HG03064 (cell line): ENCODE results near the gene SCD5.

Source experiments
- ATAC-seq: cut with Tn5 transposase; IDR thresholded peaks from one replicate; pipeline ENCODE4 v1.9.1; 2021; ENCODE audit warnings: low read depth; ENCODE audit not compliant: unreplicated experiment

SCD5 gene

DNA sequence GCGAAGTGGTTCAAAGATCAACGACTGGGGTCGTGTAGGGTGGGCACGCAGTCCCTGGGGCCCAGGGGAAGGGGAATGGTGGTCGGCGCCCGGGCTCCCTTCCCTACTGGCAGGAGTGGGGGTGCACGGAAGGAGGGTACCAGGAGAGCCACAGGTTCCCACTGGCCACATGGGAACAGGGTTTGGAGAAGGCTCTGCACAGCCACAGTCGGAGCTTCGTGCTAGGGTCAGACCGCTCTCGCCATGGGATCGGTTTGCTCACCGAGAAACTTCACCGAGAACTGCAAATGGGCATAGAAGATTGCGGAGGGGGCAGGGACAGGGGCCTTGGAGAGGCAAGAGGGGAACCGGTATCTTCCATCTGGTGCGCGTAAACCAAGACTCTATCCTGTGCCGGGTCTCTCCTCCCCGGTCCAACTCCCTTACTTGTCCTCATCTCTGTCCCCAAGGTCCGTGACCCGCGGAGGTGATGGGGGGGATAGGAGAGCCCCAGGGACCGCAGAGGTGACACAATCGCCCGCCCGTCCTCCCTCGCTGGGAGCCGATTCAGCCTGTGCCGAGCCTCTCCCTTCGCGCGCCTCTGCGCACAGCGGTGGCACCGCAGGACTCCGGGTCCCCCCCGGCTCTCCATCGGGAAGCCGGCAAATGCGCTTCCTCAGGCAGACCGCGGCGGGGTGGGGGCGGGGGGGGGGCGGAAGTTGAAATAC is 1.0 kb downstream of the SCD5 start:
- peak; percentile 9 for ATAC-seq

DNA sequence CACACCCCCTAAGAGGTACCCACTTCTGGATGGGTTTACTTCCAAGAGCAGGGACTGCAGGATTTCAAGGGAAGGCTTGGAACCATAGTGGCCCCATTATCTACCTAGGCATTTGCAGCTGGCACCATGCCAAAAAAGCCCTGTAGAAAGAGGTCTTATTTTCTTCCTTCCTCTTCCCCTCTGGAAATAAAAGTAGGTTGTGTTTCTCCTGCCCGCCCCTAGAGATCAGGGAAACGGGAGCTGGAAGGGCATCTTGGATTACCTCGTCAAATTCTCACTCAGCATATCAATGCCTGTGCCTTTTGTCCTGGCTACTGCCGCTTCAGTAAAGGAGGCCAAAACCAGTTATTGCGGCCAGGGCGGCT is 1.6 kb downstream of the SCD5 start:
- no peak for ATAC-seq

GRCh38 chr4:82792912-82793649 is 5.5 kb downstream of the SCD5 start:
- no peak for ATAC-seq

GRCh38 chr4:82791179-82791578 is 7.4 kb downstream of the SCD5 start:
- ATAC-seq, result no peak

DNA sequence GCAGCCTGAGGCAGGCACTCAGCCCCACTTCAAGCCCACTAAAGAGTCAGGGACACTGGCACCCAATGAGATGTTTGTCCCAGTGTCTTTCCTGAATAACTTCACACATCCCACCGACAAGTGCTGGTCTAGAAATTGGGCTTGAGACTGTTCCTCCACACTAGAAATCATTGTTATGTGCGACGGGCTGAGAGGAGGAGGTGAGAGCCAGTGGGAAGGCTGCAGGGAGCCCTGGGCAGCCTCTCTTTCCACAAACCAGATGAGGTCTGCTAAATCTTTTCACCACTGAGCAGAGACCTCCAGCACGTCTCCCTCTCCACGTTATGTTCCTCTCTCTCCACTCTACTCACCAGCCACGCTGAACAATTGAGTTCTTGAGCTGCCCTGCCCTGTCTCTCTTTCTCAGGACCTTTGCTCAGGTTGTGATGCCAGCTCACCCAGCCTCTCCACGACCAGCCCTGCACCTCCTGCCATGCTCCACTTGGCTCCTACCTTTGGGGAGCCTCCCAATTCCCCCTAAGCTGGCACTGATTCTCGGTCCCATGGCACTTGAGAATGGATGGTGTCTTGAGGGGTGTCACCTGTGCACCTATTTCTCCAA is 8.4 kb downstream of the SCD5 start:
- no peak for ATAC-seq

- no peak for ATAC-seq
Observed at GRCh38 chr4:82789025-82789776, 9.4 kb downstream of the SCD5 start.

DNA sequence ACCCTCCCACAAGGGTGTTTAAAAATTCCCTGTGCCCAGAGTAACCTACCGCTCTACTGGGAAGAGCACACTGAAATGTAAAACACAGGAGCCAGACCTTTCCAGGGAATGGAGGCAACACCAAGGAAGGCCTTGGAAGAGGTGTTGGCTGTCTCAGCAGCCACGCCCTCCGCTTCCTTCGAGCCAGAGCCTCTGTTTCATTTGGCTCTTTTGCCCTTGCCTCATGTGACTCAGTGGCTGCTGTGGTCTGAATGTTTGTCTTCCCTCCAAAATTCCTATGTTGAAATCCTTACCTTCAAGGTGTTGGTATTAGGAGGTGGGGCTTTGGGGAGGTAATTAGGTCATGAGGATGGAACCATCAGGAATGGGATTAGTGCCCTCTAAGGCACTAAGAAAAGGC is 11.3 kb downstream of the SCD5 start:
- ATAC-seq, result no peak

DNA sequence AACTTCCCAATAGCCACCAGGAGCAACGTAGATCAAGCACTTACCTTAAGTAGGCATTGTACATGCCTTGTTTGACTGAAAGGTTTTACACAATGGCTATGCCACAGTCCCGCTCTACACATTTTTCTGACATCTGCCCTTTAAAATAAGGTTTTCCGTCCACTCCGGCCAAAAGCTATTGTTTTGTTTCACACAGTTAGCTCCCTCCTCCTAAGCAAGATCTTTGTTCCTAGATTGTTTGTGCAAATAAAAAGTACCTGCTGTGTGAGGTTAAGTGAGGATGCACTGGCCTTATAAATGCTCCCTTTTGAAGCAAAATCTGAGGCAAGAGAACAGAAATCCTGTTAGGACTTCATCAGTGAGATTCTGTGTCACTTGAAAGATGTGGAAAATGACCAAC is 11.8 kb downstream of the SCD5 start:
- no peak for ATAC-seq

DNA sequence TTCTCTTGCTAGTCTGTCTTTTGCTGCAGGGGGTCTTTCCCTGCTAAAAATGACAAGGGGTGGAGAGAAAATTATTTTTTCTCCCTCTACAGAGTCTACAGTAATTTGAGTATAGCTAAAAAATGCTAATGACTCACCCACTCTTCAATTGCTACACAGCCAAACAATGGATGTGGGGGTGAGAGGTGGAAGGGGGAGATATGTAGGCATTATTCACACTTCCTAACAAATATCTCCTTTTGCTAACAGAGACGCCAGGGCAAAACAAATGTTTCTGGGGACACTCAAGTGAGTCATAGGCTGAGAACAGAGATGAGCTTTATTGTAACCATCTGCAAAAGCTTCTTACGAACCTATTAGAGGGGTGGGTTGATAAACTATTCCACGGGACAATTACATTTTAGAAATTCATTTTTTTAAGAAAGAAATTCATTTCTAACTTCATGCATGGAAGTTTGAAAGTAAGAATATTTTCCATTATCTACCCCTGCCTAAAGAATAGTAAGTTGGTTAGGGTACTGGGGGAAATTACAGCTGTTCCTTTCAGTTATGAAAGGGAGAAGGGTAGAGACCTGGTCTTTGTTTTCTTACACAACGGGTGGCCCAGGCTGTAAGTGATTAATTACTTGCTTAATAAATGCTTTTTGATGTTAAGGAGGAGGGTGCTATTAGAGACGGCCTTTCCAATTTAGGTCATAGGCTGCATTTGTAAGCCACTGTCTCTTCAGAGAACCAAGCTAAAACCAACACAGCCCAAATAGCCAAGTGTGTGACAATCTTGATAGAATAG is 12.8 kb downstream of the SCD5 start:
- no peak for ATAC-seq

GRCh38 chr4:82784681-82785610 is 13.7 kb downstream of the SCD5 start:
- no peak for ATAC-seq

GRCh38 chr4:82782626-82783345 is 15.8 kb downstream of the SCD5 start:
- no peak for ATAC-seq

DNA sequence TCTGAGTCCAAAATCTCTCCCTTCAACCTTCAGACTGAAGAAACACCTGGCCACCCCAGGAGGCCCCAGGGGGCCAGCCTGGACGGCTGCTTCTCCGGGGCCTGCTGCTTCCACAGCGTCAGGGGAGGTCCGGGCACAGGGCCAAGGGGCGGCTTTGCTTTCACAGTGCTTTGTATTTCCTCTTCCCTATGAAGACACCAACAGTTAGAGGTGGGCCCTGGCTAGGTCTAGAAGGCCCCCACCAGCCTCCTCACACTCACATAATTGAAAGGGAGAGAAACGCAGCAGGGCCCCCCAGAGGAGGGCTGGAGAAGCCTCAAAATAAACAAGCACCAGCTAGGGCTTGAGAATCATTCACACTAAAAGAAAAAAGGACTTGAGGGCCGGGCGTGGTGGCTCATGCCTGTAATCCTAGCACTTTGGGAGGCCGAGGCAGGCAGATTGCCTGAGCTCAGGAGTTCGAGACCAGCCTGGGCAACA is 17.8 kb downstream of the SCD5 start:
- peak; percentile 93 for ATAC-seq

DNA sequence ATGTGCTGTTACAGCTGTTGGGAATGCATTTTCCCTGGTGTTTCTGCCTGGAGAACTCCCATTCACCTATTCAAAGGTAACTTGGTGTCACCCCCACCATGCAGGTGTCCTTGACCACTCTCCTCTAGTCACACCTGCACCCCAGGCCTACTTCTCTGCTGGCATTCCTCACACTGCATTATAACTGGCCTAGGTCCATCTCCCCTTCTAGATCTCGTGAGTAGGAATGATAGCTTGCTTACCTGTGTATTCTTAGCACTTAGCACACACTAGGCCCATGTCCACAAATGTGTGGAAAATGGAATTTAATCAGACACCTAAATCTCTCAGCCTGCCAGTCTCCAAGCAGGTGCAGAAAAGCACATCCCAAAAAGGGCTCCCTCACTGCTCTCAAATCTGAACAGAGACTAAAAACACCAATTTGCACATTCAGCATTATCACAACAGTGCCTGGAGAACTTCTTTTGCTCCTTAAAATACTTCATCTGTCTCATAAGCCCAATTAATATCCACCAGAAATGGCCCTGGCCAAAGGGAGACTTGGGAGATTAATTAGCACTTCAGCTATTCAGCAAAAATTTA is 18.3 kb downstream of the SCD5 start:
- ATAC-seq, result no peak

- no peak for ATAC-seq
Observed at GRCh38 chr4:82779032-82779431, 19.6 kb downstream of the SCD5 start.

DNA sequence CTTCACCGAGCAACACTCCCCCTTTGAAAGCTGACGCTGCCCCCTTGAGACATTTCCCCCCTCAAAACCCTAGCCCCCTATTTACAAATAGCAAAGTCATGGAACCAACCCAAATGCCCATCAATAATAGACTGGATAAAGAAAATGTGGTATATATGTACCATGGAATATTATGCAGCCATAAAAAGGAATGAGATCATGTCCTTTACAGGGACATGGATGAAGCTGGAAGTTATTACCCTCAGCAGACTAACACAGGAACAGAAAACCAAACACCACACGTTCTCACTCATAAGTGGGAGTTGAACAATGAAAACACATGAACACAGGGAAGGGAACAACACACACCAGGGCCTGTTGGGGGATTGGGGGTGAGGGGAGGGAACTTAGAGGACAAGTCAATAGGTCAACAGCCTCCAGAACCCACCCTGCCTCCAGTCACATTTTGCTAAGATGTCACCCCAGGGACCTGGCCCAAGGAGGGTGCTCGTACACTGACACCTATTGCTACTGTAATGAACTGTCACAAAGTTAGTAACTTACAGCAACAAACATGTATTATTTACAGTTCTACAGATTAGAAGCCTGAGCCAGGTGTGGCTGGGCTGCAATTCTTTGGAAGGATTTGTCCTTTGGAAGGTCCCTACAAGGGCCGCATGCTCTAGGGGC is 20.6 kb downstream of the SCD5 start:
- no peak for ATAC-seq

- ATAC-seq, result no peak
Observed at GRCh38 chr4:82776925-82777542, 21.6 kb downstream of the SCD5 start.

GRCh38 chr4:82775243-82775642 is 23.4 kb downstream of the SCD5 start:
- no peak for ATAC-seq
